Colonic mucosa (tissue), 4 donors: ENCODE results near the gene UHRF2. TPM values are rescaled to one million over a fixed set of nuclear protein-coding genes. Genes with fewer than 3 reads are reported as not detected.

Experiments
- DNase-seq: peaks from one replicate; pipeline ENCODE4 v3.0.0-alpha.2; 2020
- H3K27ac ChIP-seq: fragments of 200-600 bp; one replicate; pipeline ENCODE4 v1.8.0; 2021
- H3K27me3 ChIP-seq: fragments of 200-600 bp; one replicate; pipeline ENCODE4 v1.8.0; 2021
- H3K36me3 ChIP-seq: fragments of 200-600 bp; one replicate; pipeline ENCODE4 v1.8.0; 2021
- H3K4me1 ChIP-seq: fragments of 200-600 bp; one replicate; pipeline ENCODE4 v1.8.0; 2021; ENCODE audit warnings: mild to moderate bottlenecking
- H3K4me3 ChIP-seq: fragments of 200-600 bp; one replicate; pipeline ENCODE4 v1.8.0; 2021
- H3K9ac ChIP-seq, 2 donors: one replicate each; pipeline ENCODE4 v1.7.0; 2013; ENCODE audit warnings: control low read depth in 2 of 2, low read depth in 2 of 2, low read length in 2 of 2
- H3K9me3 ChIP-seq: fragments of 200-600 bp; one replicate; pipeline ENCODE4 v1.8.0; 2021
- CTCF ChIP-seq: fragments of 200-600 bp; IDR thresholded peaks from one replicate; pipeline ENCODE4 v1.8.0; 2022; ENCODE audit warnings: antibody characterized with exemption, mild to moderate bottlenecking
- intact Hi-C: fragments of 100-400 bp; cut with DNase I; formaldehyde crosslinking; loops from one replicate; pipeline ENCODE4 v1.14.1; 2022
- total RNA-seq, 2 donors: library from RNA; stranded (reverse); fragmentation: NEBNext Ultra II Directional in 1 of 2; extraction: Animal tissue kit (Norgen Biotek cat#: 25700) in 1 of 2; gene quantifications; one replicate each; pipeline ENCODE4 v1.2.1, GENCODE V29; 2021
- donor health status: healthy.
- donor health status: DM: no; HTN: no; CAD: no.
- donor health status: DM: no; HTN: no; CAD: no.

The UHRF2 gene
- total RNA-seq, 2 donors from 2014 or later: 30.8 to 33.4 TPM

GRCh38 chr9:6441269-6441668 lies 28.3 kb downstream of the UHRF2 start:
- H3K9me3 ChIP-seq: no peaks in the 10 kb centered on the region

GRCh38 chr9:6443661-6444060 lies 30.7 kb downstream of the UHRF2 start:
- DNase-seq: no peak
- H3K4me1 ChIP-seq: no peaks in the 10 kb centered on the region
- H3K9ac ChIP-seq: no peak overlapping the region
- H3K36me3 ChIP-seq: no peaks in the 10 kb centered on the region
- intact Hi-C loops: no loop called here
- no peaks in the 10 kb centered on the region for H3K9me3 ChIP-seq
- no peak for TF ChIP-seq CTCF
- H3K4me3 ChIP-seq: no peak overlapping the region
- H3K27ac ChIP-seq: no peak overlapping the region
- H3K27me3 ChIP-seq: no peaks in the 10 kb centered on the region

More at GRCh38 chr9:6441269-6441668, 28.3 kb downstream of the UHRF2 start:
- no peaks in the 10 kb centered on the region for H3K36me3 ChIP-seq
- no peak for DNase-seq
- intact Hi-C loops: no loop called here
- H3K9ac ChIP-seq: no peak overlapping the region
- H3K4me3 ChIP-seq: no peak overlapping the region
- no peaks in the 10 kb centered on the region for H3K4me1 ChIP-seq
- no peaks in the 10 kb centered on the region for H3K27me3 ChIP-seq
- no peak overlapping the region for H3K27ac ChIP-seq
- no peak for TF ChIP-seq CTCF

- Histone ChIP-seq H3K4me3 (no peak overlapping the region), H3K27ac (no peak overlapping the region), H3K36me3 (no peaks in the 10 kb centered on the region), H3K27me3 (no peaks in the 10 kb centered on the region), H3K4me1 (no peaks in the 10 kb centered on the region), H3K9me3 (no peaks in the 10 kb centered on the region), H3K9ac (no peak overlapping the region)
- intact Hi-C loops: no loop called here
- no peak for TF ChIP-seq CTCF
- no peak for DNase-seq
Measured at GRCh38 chr9:6444128-6444527, 31.1 kb downstream of the UHRF2 start.

- no peak for DNase-seq
- Histone ChIP-seq H3K27ac (no peak overlapping the region), H3K36me3 (no peaks in the 10 kb centered on the region), H3K4me3 (no peak overlapping the region), H3K4me1 (no peaks in the 10 kb centered on the region), H3K9ac (no peak overlapping the region), H3K9me3 (no peaks in the 10 kb centered on the region), H3K27me3 (no peaks in the 10 kb centered on the region)
- intact Hi-C loops: no loop called here
- TF ChIP-seq CTCF: no peak
Measured at GRCh38 chr9:6449086-6449485, 36.1 kb downstream of the UHRF2 start.

GRCh38 chr9:6449645-6450044 lies 36.6 kb downstream of the UHRF2 start:
- intact Hi-C loops: no loop called here
- no peak overlapping the region for H3K4me3 ChIP-seq
- no peaks in the 10 kb centered on the region for H3K36me3 ChIP-seq
- no peak overlapping the region for H3K27ac ChIP-seq
- no peak for DNase-seq
- no peak overlapping the region for H3K9ac ChIP-seq
- H3K9me3 ChIP-seq: no peaks in the 10 kb centered on the region
- no peak for TF ChIP-seq CTCF
- no peaks in the 10 kb centered on the region for H3K27me3 ChIP-seq
- no peaks in the 10 kb centered on the region for H3K4me1 ChIP-seq
